ENCODE results near the gene MLLT6.
"Not testable (repeated sequence)": the region's sequence is repeated elsewhere in the genome, so short reads cannot be mapped to it uniquely, and the experiment has no call there.

MLLT6 gene

DNA sequence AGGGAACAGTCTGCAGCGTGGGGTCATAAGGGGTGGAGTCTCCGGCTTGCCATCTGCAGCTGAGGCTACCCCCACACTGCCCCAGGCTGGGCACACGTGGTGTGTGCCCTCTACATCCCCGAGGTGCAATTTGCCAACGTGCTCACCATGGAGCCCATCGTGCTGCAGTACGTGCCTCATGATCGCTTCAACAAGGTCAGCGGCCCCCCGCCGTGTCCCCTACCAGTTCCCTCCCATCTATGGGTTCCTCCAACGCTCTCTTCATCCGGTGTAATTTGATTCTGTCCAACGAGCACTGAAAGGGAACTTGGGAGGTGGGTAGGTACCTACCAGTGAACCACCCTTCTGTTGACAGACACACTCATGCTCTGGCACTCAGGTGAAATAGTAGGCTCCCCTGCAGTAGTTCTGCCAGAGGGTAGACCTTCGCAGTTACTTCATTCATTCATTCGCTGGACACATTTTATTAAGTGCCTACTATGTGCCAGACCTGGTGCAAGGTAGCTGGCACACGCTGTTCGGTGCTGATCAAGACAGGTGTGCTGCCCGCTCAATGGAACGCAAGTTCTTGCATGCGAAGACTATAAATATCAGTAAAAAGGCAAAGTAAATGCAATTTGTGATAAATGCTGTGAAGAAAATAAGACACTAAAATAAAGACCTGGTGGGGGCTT, 2.7 kb downstream of the MLLT6 start:
- no peak for DNase-seq (ENCODE audit: low read depth)

DNA sequence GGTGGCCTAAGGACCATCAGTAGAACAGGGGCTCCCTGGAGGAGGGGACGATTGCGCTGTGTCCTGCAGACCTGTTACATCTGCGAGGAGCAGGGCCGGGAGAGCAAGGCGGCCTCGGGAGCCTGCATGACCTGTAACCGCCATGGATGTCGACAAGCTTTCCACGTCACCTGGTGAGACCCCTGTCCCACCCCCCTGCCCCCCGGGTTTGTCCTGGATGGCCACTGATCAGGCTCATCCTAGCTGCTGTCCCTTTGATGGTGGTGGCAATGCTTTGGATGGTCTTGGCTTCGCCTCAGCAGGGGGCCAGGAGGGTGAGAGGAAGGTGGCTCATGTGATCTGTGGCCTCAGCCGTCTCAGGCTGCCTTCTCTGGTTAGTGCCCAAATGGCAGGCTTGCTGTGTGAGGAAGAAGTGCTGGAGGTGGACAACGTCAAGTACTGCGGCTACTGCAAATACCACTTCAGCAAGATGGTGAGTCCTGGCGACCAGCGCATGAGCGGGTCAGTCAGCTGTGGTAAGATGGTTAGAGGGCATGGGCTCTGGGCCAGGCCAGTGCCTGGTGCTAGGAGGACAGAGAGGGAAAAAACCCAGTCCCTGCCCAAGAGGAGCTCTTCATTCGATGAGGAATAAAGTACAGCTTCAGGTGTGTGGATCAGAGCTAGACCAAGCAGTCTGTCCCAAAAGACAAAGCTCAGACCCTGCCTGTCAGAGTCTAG, 4.2 kb downstream of the MLLT6 start:
- no peak for DNase-seq (ENCODE audit: low read depth)

DNA sequence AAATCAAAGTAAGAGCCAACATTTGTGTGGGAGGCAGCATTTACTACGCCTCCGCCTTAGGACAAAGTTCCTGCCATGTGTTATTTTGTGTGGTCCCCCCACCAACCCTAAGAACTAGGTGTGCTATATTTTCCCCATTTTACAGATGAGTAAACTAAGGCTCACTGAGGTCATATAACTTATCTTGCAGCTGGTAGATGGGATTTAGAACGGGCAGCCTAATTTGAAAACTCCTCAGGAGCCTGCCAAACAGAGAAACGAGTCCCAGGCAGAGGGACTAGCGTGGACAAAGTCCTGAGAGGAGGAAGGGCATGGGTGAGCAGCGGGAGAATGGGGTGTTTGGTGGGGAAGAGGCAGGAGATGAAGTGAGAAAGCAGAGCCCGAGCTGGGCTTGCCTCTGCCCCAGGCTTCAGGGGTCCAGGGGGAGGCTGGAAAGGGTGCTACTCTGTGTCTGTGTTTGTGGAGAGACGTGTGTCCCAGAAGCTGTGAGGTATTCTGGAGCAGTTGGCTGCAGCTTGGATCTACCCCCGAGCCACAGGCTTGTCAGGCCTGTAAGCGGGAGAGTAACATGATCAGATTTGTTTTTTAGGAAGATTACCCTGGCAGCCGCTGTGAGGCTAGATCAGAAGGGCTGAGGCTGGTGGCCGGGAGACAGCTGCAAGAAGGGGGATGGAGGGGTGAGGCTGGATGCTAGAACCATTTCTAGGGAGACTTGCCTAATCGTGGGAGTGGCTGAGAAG, 5.0 kb downstream of the MLLT6 start:
- no peak for DNase-seq (ENCODE audit: low read depth)

DNA sequence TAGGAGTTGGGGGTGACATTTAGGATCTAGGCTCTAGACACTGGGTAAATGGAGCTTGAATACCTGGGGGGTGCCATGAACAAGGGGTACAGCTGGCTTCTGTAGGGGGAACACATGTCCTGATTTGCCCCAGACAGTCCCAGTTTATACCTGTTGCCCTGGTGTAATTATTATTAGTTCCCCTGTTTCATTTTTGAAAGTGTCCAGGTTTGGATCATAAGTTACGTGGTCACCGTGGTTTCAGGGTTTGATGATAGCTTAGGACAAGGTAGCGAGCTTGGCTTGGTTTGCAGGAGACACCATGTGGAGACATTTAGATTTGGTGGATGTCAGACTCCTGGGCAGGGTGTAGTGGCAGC, 5.5 kb downstream of the MLLT6 start:
- DNase-seq (ENCODE audit: low read depth), result no peak

DNA sequence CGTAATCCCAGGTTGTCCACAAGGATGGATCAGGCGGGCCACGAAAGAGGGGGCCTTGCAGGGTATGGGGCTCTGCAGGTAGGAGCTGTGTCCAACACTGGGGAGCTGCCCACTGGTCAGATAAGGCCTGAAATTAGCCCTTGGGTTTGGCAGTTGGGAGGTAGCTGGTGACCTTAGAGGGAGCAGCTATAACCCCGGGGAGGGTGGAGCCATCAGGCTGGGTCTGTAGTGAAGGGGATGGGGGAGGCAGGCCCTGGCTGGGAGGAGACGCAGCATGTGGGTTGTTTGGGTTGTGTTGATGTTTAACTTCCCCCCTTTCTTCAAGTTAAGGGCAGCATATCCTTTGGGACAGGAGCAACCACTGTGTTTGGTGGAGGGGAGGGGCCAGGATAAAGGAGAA, 5.9 kb downstream of the MLLT6 start:
- DNase-seq (ENCODE audit: low read depth), result no peak

DNA sequence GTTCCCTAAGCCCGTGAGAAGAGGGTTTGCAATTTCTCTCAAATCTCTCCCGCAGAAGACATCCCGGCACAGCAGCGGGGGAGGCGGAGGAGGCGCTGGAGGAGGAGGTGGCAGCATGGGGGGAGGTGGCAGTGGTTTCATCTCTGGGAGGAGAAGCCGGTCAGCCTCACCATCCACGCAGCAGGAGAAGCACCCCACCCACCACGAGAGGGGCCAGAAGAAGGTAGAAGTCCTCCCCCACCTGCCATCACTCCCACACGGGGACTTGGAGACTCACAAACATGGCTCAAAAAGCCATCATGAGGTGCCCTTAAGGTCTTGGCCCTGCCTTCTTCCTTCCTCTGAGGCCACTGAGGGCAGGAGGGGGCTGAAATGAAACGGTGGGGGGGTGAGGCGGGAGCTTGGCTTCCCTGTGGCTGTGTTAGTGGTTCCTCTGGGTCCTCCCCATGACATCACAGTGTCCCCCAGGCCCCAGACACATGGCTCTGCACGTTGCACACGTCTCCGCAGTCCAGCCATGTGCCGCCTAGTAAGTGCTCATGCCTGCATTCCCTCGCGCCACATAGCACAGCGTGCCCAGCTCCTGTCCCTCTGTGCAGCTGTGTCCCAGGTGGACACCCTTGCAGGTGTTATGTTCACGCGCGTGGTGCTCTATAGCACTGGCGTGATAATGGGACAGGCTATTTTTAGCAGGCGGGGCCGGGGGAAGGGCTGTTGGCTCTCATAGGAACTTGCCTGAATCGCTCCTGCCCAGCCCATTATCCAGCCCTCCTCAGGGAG, 6.9 kb downstream of the MLLT6 start:
- DNase-seq (ENCODE audit: low read depth), result no peak

DNA sequence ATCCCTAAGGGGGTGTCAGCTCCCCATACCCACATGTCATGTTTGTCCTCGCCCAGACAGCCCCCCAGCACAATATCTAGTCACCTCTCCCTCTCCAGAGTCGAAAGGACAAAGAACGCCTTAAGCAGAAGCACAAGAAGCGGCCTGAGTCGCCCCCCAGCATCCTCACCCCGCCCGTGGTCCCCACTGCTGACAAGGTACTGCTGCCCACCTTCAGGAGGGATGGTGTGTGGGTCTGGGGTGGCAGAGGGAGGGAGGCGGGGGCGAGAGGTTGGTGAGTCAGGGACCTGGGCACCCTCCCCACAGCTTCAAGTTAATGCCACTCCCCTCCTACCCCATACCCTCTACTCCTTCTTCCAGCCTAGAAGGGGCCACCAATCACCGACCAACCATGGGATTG, 7.5 kb downstream of the MLLT6 start:
- no peak for DNase-seq (ENCODE audit: low read depth)

DNA sequence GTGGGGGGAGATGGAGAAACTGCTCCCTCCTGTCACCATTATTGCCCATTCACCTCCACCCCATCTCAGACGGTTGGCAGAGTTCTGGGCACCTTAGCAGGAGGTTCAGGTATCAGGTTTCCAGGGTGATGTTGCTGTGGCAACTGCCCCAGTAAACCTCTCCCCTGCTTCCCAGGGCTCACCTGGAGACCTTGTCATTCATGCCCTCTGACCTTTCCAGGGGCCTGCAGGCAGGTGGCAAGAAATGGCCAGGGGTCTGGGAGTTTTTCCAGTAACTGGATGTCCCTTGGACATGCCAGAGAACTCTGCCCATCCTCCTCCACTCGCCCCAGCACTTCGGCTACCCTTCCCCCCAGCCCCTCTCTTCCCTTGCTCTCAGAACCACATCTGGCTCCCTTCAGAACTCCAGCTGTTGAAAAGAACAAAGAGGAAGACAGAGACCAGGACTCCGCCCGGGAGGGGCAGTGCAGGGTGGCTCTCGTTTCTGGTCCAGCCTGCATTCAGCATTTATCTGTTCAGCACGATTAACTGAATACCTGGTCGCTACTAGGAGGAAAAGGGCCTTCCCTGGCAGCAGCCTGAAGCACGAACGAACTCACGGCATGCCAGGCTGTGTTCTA, 8.5 kb downstream of the MLLT6 start:
- no peak for DNase-seq (ENCODE audit: low read depth)

DNA sequence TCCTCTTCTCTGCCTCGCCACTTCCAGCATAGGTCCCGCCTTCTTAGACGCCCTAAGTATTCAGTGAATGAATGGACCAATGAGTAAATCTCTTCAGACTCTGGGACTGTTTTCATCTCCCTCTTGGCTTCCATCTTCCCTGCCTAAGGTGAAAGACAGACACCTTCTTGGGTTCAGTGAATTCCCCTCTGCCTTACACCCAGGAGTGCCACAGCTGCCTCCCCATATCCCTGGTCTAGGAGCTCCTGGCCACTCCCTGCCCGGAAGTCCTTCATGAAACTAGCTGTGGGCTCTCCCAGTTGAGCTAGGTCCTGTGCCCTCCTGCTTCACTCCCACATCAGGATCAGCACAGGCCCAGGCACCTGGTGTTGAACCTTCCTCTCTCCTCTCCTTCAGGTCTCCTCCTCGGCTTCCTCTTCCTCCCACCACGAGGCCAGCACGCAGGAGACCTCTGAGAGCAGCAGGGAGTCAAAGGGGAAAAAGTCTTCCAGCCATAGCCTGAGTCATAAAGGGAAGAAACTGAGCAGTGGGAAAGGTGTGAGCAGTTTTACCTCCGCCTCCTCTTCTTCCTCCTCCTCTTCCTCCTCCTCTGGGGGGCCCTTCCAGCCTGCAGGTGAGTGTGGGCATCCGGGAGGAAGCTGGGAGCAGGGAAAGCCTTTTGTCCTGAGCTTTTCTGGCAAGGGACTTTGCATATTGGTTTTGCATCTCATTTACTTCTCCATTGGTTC, 10.3 kb downstream of the MLLT6 start:
- DNase-seq (ENCODE audit: low read depth), result no peak

DNA sequence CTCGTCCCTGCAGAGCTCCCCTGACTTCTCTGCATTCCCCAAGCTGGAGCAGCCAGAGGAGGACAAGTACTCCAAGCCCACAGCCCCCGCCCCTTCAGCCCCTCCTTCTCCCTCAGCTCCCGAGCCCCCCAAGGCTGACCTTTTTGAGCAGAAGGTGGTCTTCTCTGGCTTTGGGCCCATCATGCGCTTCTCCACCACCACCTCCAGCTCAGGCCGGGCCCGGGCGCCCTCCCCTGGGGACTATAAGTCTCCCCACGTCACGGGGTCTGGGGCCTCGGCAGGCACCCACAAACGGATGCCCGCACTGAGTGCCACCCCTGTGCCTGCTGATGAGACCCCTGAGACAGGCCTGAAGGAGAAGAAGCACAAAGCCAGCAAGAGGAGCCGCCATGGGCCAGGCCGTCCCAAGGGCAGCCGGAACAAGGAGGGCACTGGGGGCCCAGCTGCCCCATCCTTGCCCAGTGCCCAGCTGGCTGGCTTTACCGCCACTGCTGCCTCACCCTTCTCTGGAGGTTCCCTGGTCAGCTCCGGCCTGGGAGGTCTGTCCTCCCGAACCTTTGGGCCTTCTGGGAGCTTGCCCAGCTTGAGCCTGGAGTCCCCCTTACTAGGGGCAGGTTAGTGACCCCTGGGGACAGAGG, 11.4 kb downstream of the MLLT6 start:
- no peak for DNase-seq (ENCODE audit: low read depth)

DNA sequence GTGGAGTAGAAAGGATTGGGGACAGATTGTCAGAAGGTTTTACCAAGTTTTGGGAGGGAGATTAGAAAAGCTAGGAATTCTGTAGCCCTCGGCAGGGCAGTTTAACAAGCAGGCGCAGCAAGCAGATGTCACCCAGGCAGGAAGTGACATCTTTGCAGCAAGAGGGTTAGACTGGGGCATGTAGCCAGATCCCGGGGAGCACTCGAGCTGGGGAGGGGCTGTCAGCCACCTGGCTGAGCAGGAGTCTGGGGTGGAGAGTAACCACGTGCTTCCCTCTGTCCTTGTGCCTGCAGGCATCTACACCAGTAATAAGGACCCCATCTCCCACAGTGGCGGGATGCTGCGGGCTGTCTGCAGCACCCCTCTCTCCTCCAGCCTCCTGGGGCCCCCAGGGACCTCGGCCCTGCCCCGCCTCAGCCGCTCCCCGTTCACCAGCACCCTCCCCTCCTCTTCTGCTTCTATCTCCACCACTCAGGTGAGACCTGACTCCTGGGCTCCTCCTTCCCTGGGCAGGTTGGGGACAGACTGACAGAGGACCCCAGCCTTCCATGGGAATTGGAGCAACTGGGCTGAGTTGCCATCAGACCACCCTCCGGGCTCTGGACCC, 12.2 kb downstream of the MLLT6 start:
- DNase-seq (ENCODE audit: low read depth), result no peak

DNA sequence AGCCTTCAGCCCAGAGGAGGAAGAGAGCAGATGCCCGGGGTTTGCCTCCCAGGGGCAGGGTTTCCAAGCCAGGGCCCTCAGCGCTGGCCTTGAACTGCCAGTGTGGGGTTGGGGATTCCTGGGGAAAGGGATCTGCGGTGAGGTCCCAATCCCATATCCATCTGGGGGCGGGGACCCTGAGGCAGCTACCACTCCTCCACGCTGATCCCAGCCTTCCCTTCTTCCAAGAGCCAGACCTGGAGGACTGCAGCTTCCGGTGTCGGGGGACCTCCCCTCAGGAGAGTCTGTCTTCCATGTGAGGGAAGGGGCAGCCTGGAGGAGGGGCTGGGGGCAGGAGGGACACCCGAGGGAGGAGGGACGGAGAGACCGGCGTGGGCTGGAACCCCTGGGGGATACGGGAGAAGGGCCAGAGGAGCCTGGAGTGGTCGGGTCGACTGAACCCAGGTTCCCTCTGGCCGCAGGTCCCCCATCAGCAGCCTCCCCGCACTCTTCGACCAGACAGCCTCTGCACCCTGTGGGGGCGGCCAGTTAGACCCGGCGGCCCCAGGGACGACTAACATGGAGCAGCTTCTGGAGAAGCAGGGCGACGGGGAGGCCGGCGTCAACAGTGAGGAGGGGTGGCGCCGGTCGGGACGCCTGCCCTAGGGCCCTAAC, 14.3 kb downstream of the MLLT6 start:
- no peak for DNase-seq (ENCODE audit: low read depth)

DNA sequence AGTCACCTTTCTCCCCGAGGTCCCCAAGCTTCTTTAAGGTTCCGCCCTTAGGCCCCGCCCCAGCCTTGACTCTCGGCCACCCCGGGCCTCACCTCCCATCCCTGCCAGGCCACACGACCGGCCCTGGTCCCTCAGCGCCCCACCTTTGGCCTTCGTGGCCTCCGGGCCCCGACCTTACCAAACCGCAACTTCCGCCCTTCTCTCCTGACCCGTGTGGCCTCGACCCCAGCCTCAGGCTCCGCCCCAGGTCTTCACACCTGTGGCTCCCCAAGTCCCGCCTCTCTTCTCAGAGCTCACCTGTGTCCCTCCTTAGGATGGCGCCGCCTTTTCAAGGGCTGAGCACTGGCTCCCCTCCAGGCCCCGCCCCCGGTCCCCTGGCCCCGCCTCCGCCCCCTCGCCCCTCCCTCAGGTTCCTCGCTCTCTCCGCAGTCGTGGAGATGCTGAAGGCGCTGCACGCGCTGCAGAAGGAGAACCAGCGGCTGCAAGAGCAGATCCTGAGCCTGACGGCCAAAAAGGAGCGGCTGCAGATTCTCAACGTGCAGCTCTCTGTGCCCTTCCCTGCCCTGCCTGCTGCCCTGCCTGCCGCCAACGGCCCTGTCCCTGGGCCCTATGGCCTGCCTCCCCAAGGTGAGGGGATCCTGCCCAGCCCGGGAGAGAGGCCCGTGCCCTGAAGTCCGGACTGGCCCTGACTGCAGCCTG, 15.0 kb downstream of the MLLT6 start:
- DNase-seq (ENCODE audit: low read depth), result no peak

DNA sequence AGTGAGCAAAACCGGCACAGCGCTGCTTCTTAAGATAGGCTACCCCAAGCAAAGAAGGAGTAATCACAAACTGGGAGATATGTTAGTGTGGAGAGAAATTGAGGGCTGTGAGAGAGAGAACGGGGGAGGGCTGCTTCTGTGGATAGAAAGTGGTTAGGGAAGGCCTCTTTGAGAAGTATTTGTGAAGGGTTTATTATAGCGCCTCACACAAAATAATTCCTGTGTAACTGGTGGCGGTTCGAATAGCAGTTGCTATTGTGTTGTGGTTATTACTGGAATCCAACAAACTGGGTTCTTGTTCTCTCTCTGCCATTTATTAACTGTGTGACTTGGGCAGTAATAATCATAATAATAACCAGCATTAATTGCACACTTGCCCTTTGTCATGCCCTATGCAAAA, 15.9 kb downstream of the MLLT6 start:
- DNase-seq (ENCODE audit: low read depth), result no peak

DNA sequence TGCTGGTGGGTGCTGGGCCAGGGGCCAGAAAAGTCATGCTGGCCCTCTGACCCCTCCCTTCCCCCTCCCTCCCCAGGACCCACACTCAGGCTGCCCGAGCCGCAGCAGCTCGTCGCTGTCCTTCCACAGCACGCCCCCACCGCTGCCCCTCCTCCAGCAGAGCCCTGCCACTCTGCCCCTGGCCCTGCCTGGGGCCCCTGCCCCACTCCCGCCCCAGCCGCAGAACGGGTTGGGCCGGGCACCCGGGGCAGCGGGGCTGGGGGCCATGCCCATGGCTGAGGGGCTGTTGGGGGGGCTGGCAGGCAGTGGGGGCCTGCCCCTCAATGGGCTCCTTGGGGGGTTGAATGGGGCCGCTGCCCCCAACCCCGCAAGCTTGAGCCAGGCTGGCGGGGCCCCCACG, 16.7 kb downstream of the MLLT6 start:
- DNase-seq (ENCODE audit: low read depth), result no peak

DNA sequence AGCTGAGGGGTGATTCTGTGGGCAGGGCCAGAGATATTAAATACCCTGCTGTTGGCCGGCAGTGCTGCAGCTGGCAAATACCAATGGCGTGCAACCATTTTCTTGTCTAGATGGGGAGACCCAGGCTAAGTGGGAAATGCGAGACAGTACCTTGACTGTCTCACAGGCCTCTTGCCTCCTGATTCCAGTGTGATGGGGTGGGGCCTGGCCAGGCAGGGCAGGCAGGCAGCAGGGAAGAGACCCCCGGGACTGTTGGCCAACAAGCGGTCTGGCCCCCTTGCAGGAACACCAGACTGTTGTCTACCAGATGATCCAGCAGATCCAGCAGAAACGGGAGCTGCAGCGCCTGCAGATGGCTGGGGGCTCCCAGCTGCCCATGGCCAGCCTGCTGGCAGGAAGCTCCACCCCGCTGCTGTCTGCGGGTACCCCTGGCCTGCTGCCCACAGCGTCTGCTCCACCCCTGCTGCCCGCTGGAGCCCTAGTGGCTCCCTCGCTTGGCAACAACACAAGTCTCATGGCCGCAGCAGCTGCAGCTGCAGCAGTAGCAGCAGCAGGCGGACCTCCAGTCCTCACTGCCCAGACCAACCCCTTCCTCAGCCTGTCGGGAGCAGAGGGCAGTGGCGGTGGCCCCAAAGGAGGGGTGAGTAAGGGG, 19.4 kb downstream of the MLLT6 start:
- DNase-seq (ENCODE audit: low read depth), result no peak

DNA sequence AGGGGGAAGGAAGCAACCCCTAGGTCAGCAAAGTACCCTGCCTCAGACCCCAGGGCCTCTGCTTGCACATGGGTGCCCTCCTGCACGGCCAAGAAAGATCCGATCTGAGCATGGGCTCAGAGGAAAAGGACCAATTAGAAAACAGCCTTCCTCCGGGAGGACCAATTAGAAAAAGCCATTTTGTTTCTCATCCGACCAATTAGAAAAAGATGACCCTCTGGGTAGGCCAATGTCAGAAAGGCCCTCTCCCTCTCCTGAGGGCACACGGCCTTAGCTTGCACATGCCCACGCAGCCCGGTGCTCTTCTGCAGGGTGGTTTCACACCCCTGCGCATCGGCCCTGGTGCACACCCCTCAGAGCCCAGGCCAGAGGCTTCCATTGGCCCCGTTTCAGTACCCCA, 20.0 kb downstream of the MLLT6 start:
- no peak for DNase-seq (ENCODE audit: low read depth)

DNA sequence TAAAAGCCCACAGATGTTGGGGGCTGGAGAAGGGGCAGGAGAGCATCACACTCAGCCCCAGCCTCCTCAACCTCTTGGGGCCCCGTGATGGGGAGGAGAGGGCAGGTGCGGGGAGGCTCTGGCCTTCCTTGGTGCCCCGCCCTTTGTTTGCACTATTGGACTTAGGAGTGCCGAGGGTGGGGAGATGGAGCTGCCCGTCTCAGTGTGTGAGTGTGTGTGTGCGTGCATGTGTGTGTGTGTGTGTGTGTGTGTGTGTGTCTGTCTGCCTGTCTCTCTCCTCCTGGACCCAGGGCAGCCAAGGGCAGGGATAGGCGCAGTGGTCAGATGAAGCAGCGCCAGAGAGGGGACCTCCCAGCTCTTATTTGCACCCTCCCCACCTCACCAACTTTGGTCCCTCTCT, 21.1 kb downstream of the MLLT6 start:
- DNase-seq (ENCODE audit: low read depth), result not testable (repeated sequence)

DNA sequence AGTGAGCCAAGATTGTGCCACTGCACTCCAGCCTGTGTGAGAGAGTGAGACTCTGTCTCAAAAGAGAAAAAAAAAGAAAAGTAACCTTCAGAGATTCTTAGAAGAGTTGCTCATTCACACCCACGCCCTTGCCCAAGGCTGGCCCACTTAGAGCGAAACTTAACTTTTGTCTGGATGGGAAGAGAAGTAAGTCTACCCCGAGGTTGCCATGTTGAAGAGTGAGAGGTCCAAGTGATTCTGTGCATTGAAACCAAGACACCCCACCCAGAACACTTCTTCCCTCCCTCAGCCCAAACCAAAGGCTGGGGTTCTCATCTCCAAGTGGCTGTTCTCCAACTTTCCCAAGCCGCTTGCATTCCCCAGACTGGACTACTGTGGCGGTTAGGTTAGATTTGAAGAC, 22.7 kb downstream of the MLLT6 start:
- DNase-seq (ENCODE audit: low read depth), result no peak
